Activated T-helper 2 cell treated with anti-CD3 and anti-CD28 coated beads, Interferon-gamma antibody, Interleukin-2, Interleukin-4, amounts not matched to agents 10 μg/mL and 5 μg/mL and 100 μg/mL, durations not matched to agents 14 hours and 24 hours and 36 hours (primary cell): ENCODE results near the gene UHRF1. TPM values are rescaled to one million over a fixed set of nuclear protein-coding genes. Genes with fewer than 3 reads are reported as not detected.

ENCODE experiments used
- DNase-seq: peaks from one replicate; pipeline ENCODE4 v3.0.0; 2021; ENCODE audit warnings: low spot score
- H3K27ac Mint-ChIP-seq: one replicate; pipeline ENCODE4 v1.8.0; 2021; ENCODE audit warnings: mixed read lengths
- H3K27me3 Mint-ChIP-seq: one replicate; pipeline ENCODE4 v1.8.0; 2021; ENCODE audit warnings: low read depth, mixed read lengths
- H3K36me3 Mint-ChIP-seq: one replicate; pipeline ENCODE4 v1.8.0; 2021; ENCODE audit warnings: low read depth, mixed read lengths
- H3K4me1 Mint-ChIP-seq: one replicate; pipeline ENCODE4 v1.8.0; 2021; ENCODE audit warnings: low read depth, mixed read lengths
- H3K4me3 Mint-ChIP-seq: one replicate; pipeline ENCODE4 v1.8.0; 2021; ENCODE audit warnings: low read depth, mild to moderate bottlenecking, moderate library complexity, mixed read lengths
- H3K9me3 Mint-ChIP-seq: one replicate; pipeline ENCODE4 v1.8.0; 2021; ENCODE audit warnings: mixed read lengths
- intact Hi-C: fragments of 100-400 bp; cut with micrococcal nuclease; formaldehyde crosslinking; loops from one replicate; pipeline ENCODE4 v1.15.1; 2023
- total RNA-seq: library from RNA; stranded (reverse); gene quantifications from 2 replicates; pipeline ENCODE4 v1.2.3, GENCODE V29; 2022

Gene UHRF1
- total RNA-seq, 1 donor from 2014 or later, result 138 TPM

DNA sequence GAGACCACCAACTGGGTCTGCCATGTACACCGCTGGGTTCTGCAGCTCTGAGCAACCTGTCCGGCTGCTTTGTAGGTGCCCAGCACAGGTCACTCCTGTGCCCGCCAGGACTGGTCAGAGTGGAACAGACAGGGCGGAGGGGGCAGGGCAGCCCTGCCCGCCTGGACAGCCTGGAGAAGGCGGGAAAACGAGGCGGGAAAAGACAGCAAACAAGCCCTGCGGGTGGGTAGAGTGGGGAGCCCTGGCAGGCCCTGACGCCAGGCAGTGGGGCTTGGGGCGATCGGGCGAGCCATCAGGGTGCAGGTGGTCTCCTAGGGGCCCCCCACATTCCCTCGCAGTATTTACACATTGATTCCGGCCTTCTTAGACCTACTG, 533 bp upstream of the UHRF1 start:
- H3K4me1 Mint-ChIP-seq, result peaks cover 27% of the 10 kb centered on the region
- no peak overlapping the region for H3K27ac Mint-ChIP-seq
- H3K9me3 Mint-ChIP-seq, result no peaks in the 10 kb centered on the region
- intact Hi-C loops, result no loop called here
- peak overlapping the region; percentile 37 for H3K4me3 Mint-ChIP-seq
- H3K36me3 Mint-ChIP-seq, result peaks cover 28% of the 10 kb centered on the region
- no peak for DNase-seq
- no peaks in the 10 kb centered on the region for H3K27me3 Mint-ChIP-seq

DNA sequence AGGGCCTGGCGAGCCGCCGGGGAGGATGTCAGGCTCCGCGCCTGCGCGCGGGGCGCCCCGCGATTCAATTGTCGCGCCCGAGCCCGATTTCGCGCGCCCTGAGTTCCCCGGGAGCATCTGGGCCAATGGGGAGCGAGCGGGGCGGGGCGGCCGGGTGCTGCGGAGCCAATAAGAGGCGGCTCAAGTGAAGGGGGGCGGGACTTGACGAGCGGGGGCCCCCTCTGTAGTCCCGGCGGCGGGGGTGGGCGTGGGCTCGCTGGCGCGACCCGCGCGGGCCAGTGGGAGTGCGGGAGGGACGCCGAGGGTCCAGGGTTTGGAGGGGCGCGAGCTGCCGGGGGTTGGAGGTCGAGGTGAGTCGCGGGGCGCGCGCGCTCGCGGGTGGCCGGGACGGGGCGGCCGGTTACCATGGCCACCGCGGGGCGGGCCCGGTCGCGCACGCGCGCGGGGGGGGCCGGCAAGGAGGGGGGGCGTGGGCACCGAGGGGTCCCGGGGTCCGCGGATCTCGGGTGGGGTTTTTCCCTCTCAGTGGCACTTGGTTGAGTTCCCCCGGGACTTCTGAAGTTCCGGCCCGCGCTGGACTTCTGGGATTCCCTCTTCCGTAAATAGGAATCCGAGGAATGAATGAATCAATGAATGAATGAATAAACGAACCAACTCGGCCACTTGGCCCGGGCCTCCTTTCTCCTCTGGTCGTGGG, 744 bp downstream of the UHRF1 start:
- Mint-ChIP-seq H3K27ac (peak overlapping the region; percentile 84), H3K9me3 (no peaks in the 10 kb centered on the region), H3K36me3 (peaks cover 41% of the 10 kb centered on the region), H3K27me3 (no peaks in the 10 kb centered on the region), H3K4me3 (peak overlapping the region; percentile 88), H3K4me1 (peaks cover 39% of the 10 kb centered on the region)
- DNase-seq, result peak; percentile 94
- intact Hi-C loops, result loop anchor here (2.0 kb wide), 2 partner anchors 37 to 95 kb away; no protein-coding TSS in a partner anchor

DNA sequence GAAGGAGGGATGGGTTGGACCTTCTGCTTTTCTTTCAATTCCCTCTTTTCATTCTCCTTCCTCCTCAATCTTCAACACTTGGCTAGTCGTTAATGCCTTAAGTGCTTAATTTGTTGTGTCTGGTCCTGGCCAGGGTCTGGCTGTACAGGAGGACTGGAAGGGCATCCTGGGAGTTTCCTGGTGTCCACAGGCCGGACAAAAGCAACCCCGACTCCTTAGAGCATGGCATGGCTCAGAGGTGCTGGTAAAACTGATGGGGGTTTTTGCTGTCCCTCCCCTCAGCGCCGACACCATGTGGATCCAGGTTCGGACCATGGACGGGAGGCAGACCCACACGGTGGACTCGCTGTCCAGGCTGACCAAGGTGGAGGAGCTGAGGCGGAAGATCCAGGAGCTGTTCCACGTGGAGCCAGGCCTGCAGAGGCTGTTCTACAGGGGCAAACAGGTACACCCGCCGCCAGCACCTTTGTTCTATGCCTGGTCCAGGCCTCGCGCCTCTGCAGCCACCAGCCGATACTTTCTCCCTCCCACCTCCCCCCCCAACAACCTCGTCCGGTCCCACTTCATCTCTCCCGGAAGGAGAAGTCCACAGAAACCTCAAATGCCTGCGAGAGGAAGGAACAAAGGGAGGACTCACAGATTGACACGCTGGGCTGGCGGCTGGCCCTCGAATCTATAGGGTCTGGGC, 1.4 kb downstream of the UHRF1 start:
- H3K27ac Mint-ChIP-seq, result peak overlapping the region; percentile 84
- H3K27me3 Mint-ChIP-seq, result no peaks in the 10 kb centered on the region
- no peaks in the 10 kb centered on the region for H3K9me3 Mint-ChIP-seq
- DNase-seq, result peak; percentile 16
- intact Hi-C loops, result loop anchor here (2.0 kb wide), 2 partner anchors 38 to 96 kb away; no protein-coding TSS in a partner anchor
- H3K36me3 Mint-ChIP-seq, result peaks cover 48% of the 10 kb centered on the region
- H3K4me1 Mint-ChIP-seq, result peaks cover 46% of the 10 kb centered on the region
- peak overlapping the region; percentile 88 for H3K4me3 Mint-ChIP-seq

DNA sequence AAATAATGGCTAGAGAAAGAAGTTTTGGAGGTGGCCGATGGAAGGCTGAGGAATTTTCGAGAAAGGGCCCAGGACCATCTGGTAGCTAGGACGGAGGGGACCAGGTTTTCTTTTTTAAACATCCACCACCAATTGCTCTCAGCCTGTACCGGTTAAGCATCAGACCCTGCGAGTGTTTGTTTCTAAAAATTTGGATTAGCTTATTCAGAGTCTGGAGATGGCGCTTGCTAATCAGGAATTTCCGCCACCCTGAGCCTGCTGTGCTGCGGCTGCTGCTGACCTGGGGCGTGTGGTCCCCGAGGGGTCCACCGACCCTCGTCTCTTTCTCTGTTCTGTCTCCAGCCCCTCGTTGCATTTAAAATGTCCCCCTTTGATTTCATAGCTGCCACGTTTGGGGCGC, 2.0 kb downstream of the UHRF1 start:
- Mint-ChIP-seq H3K4me3 (peak overlapping the region; percentile 88), H3K9me3 (no peaks in the 10 kb centered on the region), H3K27ac (peak overlapping the region; percentile 84), H3K27me3 (no peaks in the 10 kb centered on the region), H3K4me1 (peaks cover 51% of the 10 kb centered on the region), H3K36me3 (peaks cover 53% of the 10 kb centered on the region)
- no peak for DNase-seq
- intact Hi-C loops, result loop anchor here (2.0 kb wide), 2 partner anchors 39 to 97 kb away; no protein-coding TSS in a partner anchor

DNA sequence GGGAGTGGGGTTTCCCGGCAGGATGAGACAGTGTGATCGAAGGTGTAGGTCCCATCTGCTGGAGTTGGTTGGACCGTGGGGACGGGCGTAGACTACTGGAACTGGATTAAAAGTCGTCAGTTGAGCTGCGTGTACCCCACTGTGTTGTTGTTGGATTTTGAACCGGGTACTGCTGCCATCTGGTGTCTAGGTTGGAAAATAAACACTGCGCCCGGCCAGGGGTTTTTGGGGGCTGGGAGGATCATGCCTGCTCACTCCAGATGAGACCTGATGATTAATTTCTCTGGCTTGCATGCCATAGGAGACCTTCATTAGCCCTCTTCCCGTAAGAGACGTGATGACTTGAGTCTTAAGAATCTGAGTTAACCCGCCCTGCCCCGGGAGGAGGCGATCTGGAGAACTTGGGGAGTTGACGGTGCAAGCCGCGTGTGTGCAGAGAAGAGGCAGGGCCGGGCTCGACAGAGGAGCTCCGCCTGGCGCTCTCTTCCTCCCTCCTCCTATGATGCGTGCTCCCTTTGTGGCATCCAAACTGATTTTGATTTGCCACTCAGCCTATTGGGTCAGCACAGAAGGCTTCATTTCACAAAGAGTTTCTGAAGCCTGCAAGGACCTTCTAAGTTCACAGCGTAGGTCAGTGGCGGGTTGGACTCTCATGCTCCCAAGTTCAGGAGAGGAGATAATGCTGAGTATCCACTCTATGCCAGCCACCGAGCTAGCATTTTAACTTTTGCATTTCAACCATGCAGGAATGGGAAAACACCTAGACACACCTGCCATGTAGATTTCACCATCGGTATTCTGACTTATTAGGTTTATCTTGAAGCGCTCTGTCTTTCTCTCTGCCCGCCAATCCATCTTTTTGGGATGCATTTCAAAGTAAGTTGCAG, 2.7 kb downstream of the UHRF1 start:
- no peaks in the 10 kb centered on the region for H3K27me3 Mint-ChIP-seq
- no peaks in the 10 kb centered on the region for H3K9me3 Mint-ChIP-seq
- H3K36me3 Mint-ChIP-seq, result peaks cover 59% of the 10 kb centered on the region
- H3K4me3 Mint-ChIP-seq, result peak overlapping the region; percentile 88
- intact Hi-C loops, result loop anchor here (1.0 to 2.0 kb wide), 4 partner anchors 39 to 103 kb away; partner anchors contain the start of gene KDM4B
- peak; percentile 65 for DNase-seq
- H3K27ac Mint-ChIP-seq, result peak overlapping the region; percentile 84
- peaks cover 55% of the 10 kb centered on the region for H3K4me1 Mint-ChIP-seq

DNA sequence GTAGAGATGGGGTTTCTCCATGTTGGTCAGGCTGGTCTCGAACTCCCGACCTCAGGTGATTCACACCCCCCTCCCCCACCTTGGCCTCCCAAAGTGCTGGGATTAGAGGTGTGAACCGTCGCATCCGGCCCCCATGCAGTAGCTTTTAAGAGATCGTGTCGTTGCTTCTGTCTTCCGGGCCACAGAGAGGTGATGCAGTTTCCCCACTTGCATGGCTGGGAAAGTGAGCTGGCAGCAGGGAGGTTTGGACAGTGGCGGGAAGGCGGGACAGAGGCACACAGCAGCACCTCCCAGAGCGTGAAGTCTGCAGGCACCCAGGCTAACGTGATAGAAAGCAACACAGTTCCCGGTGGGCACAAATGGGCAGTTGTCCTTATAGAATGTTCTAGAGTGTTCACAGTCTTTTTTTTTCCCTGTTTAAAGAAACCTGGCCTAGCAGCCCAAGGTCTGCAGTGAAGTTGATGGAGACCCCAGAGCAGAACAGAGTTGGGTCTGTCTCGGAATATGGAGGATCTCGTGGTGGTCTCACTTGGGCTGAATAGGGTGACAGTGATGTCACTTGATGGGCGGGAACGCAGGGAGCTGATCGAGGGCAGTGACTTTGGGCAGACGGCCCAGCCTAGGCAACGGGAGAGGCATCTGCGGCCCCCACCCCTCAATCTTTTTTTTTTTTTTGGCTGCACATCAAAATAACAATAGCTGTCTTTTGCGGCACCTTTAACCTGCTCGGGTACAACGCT, 4.9 kb downstream of the UHRF1 start:
- peaks cover 65% of the 10 kb centered on the region for H3K36me3 Mint-ChIP-seq
- peak overlapping the region; percentile 91 for H3K4me3 Mint-ChIP-seq
- H3K27ac Mint-ChIP-seq, result peak overlapping the region; percentile 86
- H3K4me1 Mint-ChIP-seq, result peaks cover 56% of the 10 kb centered on the region
- no peaks in the 10 kb centered on the region for H3K27me3 Mint-ChIP-seq
- H3K9me3 Mint-ChIP-seq, result no peaks in the 10 kb centered on the region
- DNase-seq, result no peak
- intact Hi-C loops, result no loop called here

DNA sequence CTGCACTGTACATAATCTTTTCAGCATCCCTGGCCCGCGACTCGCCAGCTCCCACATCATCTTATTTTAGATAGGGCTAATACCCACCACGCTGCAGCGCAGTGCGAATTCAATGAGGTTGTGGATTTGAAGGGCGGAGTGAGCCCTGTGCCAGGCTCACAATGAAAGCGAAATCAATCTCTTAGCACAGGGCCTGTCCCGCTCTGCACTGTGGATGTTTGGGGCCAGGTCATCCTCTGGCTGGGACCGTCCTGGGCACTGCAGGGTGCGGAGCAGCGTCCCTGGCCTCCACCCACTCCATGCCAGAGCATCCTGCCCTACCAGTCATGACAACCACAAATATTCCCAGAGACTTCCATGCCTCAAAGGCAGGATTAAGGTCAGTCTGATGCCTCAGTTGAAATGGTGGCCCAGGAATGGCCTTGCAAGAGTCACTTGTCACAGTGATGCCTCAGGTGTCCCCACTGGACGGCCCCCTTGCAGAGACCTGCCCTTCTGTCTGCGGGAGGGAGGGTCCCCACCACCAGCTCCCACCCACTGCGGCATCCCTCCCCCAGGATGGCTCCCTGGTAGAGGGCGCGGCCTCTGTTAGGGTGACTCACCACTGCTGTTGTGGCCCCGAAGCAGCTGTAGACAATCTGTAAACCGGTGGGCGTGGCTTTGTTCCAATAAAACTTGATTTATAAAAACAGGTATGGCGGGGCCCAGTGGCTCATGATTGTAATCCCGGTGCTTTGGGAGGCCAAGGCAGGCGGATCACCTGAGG, 5.6 kb downstream of the UHRF1 start:
- Mint-ChIP-seq H3K4me3 (peak overlapping the region; percentile 91), H3K27ac (peak overlapping the region; percentile 86), H3K27me3 (no peaks in the 10 kb centered on the region), H3K36me3 (peaks cover 68% of the 10 kb centered on the region), H3K9me3 (no peaks in the 10 kb centered on the region), H3K4me1 (peaks cover 56% of the 10 kb centered on the region)
- intact Hi-C loops, result no loop called here
- peak; percentile 68 for DNase-seq

DNA sequence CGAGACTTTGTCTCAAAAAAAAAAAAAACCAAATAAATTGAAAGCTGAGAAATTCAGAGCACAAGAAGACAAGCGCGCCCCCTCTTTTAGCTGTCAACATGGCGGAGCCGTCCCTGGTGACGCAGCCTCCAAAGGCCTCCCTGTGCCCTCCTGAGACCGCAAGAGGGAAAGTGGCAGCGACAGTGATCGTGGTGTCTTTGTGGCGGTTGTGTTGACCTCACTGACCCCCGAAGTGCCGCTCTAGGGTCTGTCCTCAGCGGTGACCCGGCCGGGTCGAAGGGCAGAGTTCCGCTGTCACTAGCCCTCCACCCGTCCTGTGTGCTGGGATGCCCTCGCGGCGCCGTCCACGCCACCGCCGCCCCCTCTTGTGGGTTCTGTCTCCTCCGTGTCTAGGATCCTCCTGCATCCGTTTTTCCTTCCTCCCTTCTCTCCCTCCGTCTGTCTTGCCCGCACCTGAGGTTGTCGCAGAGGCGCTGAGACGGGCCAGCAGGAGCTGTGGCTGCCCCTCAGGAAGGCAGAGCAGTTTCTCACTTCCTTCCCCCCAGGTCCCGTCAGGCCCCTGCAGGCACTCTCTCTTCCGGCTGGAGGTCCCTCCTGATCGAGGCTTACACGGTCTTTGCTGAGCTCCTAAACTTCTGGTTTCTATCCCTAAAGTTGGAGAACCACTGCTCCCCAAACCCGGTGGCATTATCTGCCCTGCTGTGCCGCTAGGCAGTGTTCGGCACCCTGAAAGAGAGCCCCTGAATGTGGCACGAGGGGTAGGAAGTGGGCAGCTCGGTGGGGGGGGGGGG, 7.2 kb downstream of the UHRF1 start:
- H3K4me1 Mint-ChIP-seq, result peaks cover 55% of the 10 kb centered on the region
- H3K9me3 Mint-ChIP-seq, result no peaks in the 10 kb centered on the region
- H3K27ac Mint-ChIP-seq, result peak overlapping the region; percentile 95
- peak overlapping the region; percentile 91 for H3K4me3 Mint-ChIP-seq
- peaks cover 73% of the 10 kb centered on the region for H3K36me3 Mint-ChIP-seq
- intact Hi-C loops, result no loop called here
- no peaks in the 10 kb centered on the region for H3K27me3 Mint-ChIP-seq
- no peak for DNase-seq

DNA sequence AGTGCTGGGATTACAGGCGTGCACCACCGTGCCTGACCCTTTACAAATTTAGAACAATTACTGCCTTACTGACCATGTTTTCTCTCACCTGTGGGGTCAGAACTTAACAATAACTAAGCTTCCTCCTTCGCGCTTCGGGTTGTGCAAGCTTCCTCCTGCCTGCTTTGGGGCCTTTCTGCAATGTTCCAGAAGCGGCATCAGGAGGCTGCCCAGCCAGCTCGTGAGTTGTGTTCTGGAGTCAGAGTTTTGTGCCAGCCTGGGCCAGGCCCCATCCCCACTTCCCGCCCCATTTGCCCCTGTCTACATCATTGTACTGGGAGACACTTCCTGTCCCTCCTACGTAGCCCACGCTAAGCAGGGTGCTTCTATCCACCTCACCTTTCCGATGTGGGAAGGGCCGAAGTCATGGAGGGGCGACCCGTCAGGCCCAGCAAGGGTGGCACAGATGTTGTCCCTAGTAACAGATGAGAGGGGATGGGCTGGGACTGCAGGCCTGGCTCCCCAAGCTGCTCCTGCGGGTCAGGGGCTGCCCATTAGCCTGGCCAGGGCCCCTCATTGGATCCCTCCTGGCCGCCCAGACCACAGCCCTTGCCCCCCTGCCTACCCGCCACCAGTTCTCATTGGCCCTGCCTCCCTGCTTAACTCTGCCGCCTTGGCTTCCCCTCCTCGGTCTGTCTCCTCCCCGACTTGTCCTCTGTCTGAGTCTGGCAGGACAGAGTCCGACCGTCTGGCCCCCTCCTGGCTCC, 13.4 kb downstream of the UHRF1 start:
- Mint-ChIP-seq H3K36me3 (peaks cover 38% of the 10 kb centered on the region), H3K27me3 (no peaks in the 10 kb centered on the region), H3K4me1 (peaks cover 9% of the 10 kb centered on the region), H3K9me3 (no peaks in the 10 kb centered on the region), H3K4me3 (no peak overlapping the region), H3K27ac (no peak overlapping the region)
- DNase-seq, result no peak
- intact Hi-C loops, result no loop called here

DNA sequence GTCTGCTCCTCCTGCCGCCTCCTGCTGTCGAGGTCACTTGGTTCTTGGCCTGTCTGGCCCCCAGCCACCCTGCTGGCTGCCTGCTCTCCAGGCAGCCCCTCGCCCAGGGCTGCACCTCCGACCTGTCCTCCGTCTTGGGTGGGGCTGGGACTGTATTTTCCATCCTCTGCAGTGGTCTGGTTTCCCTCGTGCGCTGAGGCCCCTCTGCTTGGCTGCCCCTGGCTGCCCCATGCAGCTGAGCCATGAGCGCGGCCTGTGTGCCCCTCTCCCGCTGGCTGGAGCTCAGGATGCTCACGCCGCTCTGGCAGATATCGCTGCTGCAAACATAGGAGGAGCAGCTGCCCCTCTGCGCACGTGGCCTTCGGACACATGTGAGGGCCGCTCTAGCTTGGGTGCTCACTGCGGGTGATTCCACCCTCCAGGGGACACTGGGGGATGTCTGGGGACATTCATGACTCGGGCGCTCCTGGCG, 14.0 kb downstream of the UHRF1 start:
- no peak for DNase-seq
- H3K36me3 Mint-ChIP-seq, result peaks cover 34% of the 10 kb centered on the region
- H3K4me1 Mint-ChIP-seq, result peaks cover 8% of the 10 kb centered on the region
- intact Hi-C loops, result no loop called here
- H3K9me3 Mint-ChIP-seq, result no peaks in the 10 kb centered on the region
- no peak overlapping the region for H3K27ac Mint-ChIP-seq
- no peak overlapping the region for H3K4me3 Mint-ChIP-seq
- no peaks in the 10 kb centered on the region for H3K27me3 Mint-ChIP-seq
